Esophagus squamous epithelium (tissue), 4 donors: Measurements from ENCODE around the gene NEDD1.

Experiments used
- CTCF ChIP-seq, 6 experiments: fragments of 450-650 bp in 4 of 6; fragments of 200-600 bp in 2 of 6; sonication (generic) in 2 of 6; IDR thresholded peaks; one replicate each; pipeline ENCODE4 v1.5.1; 2016 to 2019; ENCODE audit warnings: antibody characterized with exemption in 6 of 6, mild to moderate bottlenecking in 4 of 6, moderate library complexity in 4 of 6
- POLR2A ChIP-seq, 4 donors: fragments of 450-650 bp; IDR thresholded peaks; one replicate each; pipeline ENCODE4 v1.6.1; 2017; ENCODE audit warnings: antibody characterized with exemption in 4 of 4, mild to moderate bottlenecking in 4 of 4, moderate library complexity in 3 of 4

- TF ChIP-seq CTCF (IDR thresholded peaks at IDR 0.05) (no peak), POLR2A (IDR thresholded peaks at IDR 0.05) (no peak)
These were observed 34.1 kb upstream of the NEDD1 start for GRCh38 chr12:96872961-96873360.
